ELR (cell line): ENCODE data around the gene TSPAN4.

Source experiments
- DNase-seq: peaks from one replicate; pipeline ENCODE4 v3.0.0-alpha.2; 2015; ENCODE audit warnings: low read depth

The TSPAN4 gene

GRCh38 chr11:850775-851763 is 8.4 kb downstream of the TSPAN4 start:
- DNase-seq: no peak

- no peak for DNase-seq
Observed at GRCh38 chr11:852762-853161, 10.1 kb downstream of the TSPAN4 start.

GRCh38 chr11:853682-854448 is 11.2 kb downstream of the TSPAN4 start:
- no peak for DNase-seq

GRCh38 chr11:854601-855329 is 12.1 kb downstream of the TSPAN4 start:
- DNase-seq: no peak

- DNase-seq: no peak
Observed at GRCh38 chr11:855330-855674, 12.7 kb downstream of the TSPAN4 start.

- no peak for DNase-seq
Observed at GRCh38 chr11:855796-856195, 13.1 kb downstream of the TSPAN4 start.

- DNase-seq: no peak
Observed at GRCh38 chr11:856397-856796, 13.7 kb downstream of the TSPAN4 start.

- no peak for DNase-seq
Observed at GRCh38 chr11:858053-858761, 15.6 kb downstream of the TSPAN4 start.

- DNase-seq: no peak
Observed at GRCh38 chr11:858762-859339, 16.2 kb downstream of the TSPAN4 start.

- DNase-seq: peak; percentile 54
Observed at GRCh38 chr11:859394-860131, 16.9 kb downstream of the TSPAN4 start.

- no peak for DNase-seq
Observed at GRCh38 chr11:860234-861104, 17.8 kb downstream of the TSPAN4 start.

- DNase-seq: no peak
Observed at GRCh38 chr11:861105-861479, 18.4 kb downstream of the TSPAN4 start.

GRCh38 chr11:862081-862661 is 19.5 kb downstream of the TSPAN4 start:
- DNase-seq: no peak

GRCh38 chr11:862696-863022 is 20.0 kb downstream of the TSPAN4 start:
- no peak for DNase-seq

GRCh38 chr11:863023-863909 is 20.6 kb downstream of the TSPAN4 start:
- no peak for DNase-seq

GRCh38 chr11:863910-864827 is 21.5 kb downstream of the TSPAN4 start:
- DNase-seq: no peak

- DNase-seq: no peak
Observed at GRCh38 chr11:864898-865297, 22.2 kb downstream of the TSPAN4 start.
